HepG2 (cell line): ENCODE measurements around the gene FAM83C.

Experiments used
- CBFB ChIP-seq: sonication (generic); formaldehyde crosslinking; IDR thresholded peaks from 2 replicates; pipeline ENCODE4 v1.4.0; 2020; ENCODE audit warnings: missing genetic modification reagents
- DNMT1 ChIP-seq: sonication (generic); formaldehyde crosslinking; IDR thresholded peaks from 2 replicates; pipeline ENCODE4 v1.5.1; 2020; ENCODE audit warnings: mild to moderate bottlenecking, missing genetic modification reagents
- HNRNPH1 ChIP-seq: fragments of 200-400 bp; formaldehyde crosslinking; optimal IDR thresholded peaks from 2 replicates; pipeline ENCODE3; 2017; ENCODE audit warnings: mild to moderate bottlenecking, low read depth, low read length
- PHF8 ChIP-seq: sonication (generic); formaldehyde crosslinking; IDR thresholded peaks from 2 replicates; pipeline ENCODE4 v1.5.0; 2020; ENCODE audit warnings: missing genetic modification reagents
- POLR2AphosphoS2 ChIP-seq: IDR thresholded peaks from 2 replicates; pipeline ENCODE4 v1.6.1; 2011; ENCODE audit warnings: low read depth, low read length, improper control_type of control experiment
- RELA ChIP-seq: sonication (generic); formaldehyde crosslinking; IDR thresholded peaks from 2 replicates; pipeline ENCODE4 v1.4.0; 2020; ENCODE audit warnings: missing genetic modification reagents
- SMYD3 ChIP-seq: sonication (generic); formaldehyde crosslinking; IDR thresholded peaks from 2 replicates; pipeline ENCODE4 v1.8.1; 2023; ENCODE audit warnings: mild to moderate bottlenecking, missing genetic modification reagents
- SP4 ChIP-seq: sonication (generic); formaldehyde crosslinking; IDR thresholded peaks from 2 replicates; pipeline ENCODE4 v1.8.1; 2023; ENCODE audit warnings: mild to moderate bottlenecking, missing genetic modification reagents
- TF ChIP-seq, protein P1 (sequence below): sonication (generic); formaldehyde crosslinking; IDR thresholded peaks from 2 replicates; pipeline ENCODE4 v1.4.0; 2020; ENCODE audit warnings: mild to moderate bottlenecking, missing genetic modification reagents
- TF ChIP-seq, protein P2 (sequence below): sonication (generic); formaldehyde crosslinking; IDR thresholded peaks from 2 replicates; pipeline ENCODE4 v1.5.0; 2020; ENCODE audit warnings: mild to moderate bottlenecking, missing genetic modification reagents, moderate library complexity

DNA sequence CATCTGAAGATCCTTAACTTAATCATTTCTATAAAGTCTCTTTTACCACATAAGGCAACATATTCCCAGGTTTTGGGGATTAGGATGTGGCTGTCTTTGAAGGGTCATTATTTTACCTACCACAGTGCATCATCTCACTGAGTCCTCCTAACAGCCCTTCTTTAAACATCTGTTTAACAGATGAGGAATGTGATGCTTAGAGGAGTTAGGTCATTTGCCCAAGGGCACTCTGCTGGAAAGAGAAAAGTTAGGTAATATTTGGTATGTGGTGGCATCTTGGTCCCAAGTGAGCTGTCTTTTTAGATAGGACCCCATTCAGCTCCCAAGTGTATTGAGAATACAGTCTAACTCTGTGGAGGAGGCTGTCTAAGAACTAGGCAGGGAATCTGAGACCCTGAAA is 54.7 kb downstream of the FAM83C start:
- TF ChIP-seq, protein P1, sequence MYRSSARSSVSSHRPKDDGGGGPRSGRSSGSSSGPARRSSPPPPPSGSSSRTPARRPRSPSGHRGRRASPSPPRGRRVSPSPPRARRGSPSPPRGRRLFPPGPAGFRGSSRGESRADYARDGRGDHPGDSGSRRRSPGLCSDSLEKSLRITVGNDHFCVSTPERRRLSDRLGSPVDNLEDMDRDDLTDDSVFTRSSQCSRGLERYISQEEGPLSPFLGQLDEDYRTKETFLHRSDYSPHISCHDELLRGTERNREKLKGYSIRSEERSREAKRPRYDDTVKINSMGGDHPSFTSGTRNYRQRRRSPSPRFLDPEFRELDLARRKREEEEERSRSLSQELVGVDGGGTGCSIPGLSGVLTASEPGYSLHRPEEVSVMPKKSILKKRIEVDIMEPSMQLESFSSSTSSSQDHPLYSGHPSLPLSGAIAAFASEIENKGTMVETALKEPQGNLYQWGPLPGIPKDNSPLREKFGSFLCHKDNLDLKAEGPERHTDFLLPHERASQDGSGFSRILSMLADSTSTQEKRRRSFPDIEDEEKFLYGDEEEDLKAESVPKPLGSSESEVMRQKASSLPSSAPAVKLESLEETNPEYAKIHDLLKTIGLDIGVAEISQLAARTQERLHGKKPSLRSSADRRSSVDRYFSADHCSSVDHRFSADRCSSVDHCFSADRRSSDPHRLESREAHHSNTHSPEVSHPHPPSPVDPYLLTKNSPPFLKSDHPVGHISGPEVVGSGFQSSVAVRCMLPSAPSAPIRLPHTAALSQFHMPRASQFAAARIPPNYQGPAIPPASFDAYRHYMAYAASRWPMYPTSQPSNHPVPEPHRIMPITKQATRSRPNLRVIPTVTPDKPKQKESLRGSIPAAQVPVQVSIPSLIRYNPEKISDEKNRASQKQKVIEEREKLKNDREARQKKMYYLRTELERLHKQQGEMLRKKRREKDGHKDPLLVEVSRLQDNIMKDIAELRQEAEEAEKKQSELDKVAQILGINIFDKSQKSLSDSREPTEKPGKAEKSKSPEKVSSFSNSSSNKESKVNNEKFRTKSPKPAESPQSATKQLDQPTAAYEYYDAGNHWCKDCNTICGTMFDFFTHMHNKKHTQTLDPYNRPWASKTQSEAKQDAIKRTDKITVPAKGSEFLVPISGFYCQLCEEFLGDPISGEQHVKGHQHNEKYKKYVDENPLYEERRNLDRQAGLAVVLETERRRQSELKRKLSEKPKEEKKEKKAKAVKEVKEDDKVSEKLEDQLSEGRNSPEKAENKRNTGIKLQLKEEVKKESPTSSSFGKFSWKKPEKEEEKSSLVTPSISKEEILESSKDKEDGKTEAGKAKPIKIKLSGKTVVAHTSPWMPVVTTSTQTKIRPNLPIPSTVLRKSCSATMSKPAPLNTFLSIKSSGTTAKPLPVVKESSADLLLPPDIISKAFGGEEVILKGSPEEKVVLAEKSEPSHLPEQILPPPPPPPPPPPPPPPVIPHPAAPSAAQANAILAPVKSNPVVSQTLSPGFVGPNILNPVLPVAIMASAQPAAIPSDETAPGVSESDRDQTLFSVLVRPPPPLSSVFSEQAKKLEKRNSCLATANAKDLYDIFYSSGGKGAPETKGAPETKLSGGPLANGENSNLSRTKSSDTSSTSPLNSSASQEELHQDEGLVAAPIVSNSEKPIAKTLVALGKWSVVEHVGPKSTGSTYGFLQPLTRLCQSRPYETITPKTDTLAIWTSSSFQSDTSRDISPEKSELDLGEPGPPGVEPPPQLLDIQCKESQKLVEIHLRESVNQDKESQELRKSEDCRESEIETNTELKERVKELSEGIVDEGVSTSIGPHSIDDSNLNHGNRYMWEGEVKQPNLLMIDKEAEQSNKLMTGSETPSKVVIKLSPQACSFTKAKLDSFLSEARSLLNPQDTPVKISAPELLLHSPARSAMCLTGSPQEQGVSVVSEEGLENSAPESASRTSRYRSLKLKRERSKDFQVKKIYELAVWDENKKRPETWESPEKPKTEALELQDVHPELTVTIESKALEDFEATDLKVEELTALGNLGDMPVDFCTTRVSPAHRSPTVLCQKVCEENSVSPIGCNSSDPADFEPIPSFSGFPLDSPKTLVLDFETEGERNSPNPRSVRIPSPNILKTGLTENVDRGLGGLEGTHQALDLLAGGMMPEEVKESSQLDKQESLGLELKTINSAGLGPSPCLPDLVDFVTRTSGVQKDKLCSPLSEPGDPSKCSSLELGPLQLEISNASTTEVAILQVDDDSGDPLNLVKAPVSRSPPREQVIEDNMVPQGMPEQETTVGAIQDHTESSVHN (CRISPR knock-in tag), result no peak
- TF ChIP-seq HNRNPH1, result no peak
- TF ChIP-seq SMYD3 (CRISPR knock-in tag), result no peak
- no peak for TF ChIP-seq DNMT1 (CRISPR knock-in tag)
- TF ChIP-seq RELA (CRISPR knock-in tag), result no peak
- TF ChIP-seq, protein P2, sequence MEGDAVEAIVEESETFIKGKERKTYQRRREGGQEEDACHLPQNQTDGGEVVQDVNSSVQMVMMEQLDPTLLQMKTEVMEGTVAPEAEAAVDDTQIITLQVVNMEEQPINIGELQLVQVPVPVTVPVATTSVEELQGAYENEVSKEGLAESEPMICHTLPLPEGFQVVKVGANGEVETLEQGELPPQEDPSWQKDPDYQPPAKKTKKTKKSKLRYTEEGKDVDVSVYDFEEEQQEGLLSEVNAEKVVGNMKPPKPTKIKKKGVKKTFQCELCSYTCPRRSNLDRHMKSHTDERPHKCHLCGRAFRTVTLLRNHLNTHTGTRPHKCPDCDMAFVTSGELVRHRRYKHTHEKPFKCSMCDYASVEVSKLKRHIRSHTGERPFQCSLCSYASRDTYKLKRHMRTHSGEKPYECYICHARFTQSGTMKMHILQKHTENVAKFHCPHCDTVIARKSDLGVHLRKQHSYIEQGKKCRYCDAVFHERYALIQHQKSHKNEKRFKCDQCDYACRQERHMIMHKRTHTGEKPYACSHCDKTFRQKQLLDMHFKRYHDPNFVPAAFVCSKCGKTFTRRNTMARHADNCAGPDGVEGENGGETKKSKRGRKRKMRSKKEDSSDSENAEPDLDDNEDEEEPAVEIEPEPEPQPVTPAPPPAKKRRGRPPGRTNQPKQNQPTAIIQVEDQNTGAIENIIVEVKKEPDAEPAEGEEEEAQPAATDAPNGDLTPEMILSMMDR (CRISPR knock-in tag), result no peak
- no peak for TF ChIP-seq POLR2AphosphoS2
- TF ChIP-seq CBFB (CRISPR knock-in tag), result no peak
- no peak for TF ChIP-seq PHF8
- TF ChIP-seq SP4 (CRISPR knock-in tag), result no peak
